ENCODE measurements around the gene VTI1A.

The VTI1A gene

GRCh38 chr10:112593023-112593422, 146.0 kb downstream of the VTI1A start:
- Histone ChIP-seq H2AFZ (ENCODE audit: low read length) (no peak overlapping the region), H3K79me2 (ENCODE audit: insufficient read depth, low read length) (no peaks in the 10 kb centered on the region), H3K4me1 (ENCODE audit: insufficient read depth, low read length, poor library complexity, severe bottlenecking) (no peaks in the 10 kb centered on the region), H3K9ac (ENCODE audit: low read depth, low read length, poor library complexity, severe bottlenecking) (no peak overlapping the region), H3F3A (ENCODE audit: low read depth) (no peaks in the 10 kb centered on the region), H3K9me2 (replicated peaks; ENCODE audit: low read depth, low read length) (no peaks in the 10 kb centered on the region), H3K27me3 (ENCODE audit: insufficient read depth, low read length, poor library complexity, severe bottlenecking) (no peaks in the 10 kb centered on the region), H4K20me1 (ENCODE audit: insufficient read depth, low read length, poor library complexity, severe bottlenecking) (no peaks in the 10 kb centered on the region), H3K36me3 (ENCODE audit: insufficient read depth, low read length) (no peaks in the 10 kb centered on the region; the same call in 1 of the 2 replicates), H3K9me3 (ENCODE audit: insufficient read depth, low read depth, low read length) (no peaks in the 10 kb centered on the region; the same call in 1 of the 2 replicates), H3K4me2 (ENCODE audit: low read depth, low read length, poor library complexity, severe bottlenecking) (no peak overlapping the region), H3K4me3 (ENCODE audit: low read length, poor library complexity, severe bottlenecking) (no peak overlapping the region)
- TF ChIP-seq EZH2phosphoT487 (IDR thresholded peaks at IDR 0.05; ENCODE audit: borderline replicate concordance) = no peak
- TF ChIP-seq CTCF (conservative IDR thresholded peaks at IDR 0.05; ENCODE audit: low read length) = no peak

GRCh38 chr10:112601214-112602090, 154.4 kb downstream of the VTI1A start:
- Histone ChIP-seq H3K9me3 (ENCODE audit: insufficient read depth, low read depth, low read length) (no peaks in the 10 kb centered on the region; the same call in 1 of the 2 replicates), H3F3A (ENCODE audit: low read depth) (no peaks in the 10 kb centered on the region), H3K36me3 (ENCODE audit: insufficient read depth, low read length) (no peaks in the 10 kb centered on the region), H3K4me1 (ENCODE audit: insufficient read depth, low read length, poor library complexity, severe bottlenecking) (peaks cover 3% of the 10 kb centered on the region), H3K4me2 (ENCODE audit: low read depth, low read length, poor library complexity, severe bottlenecking) (no peak overlapping the region), H4K20me1 (ENCODE audit: insufficient read depth, low read length, poor library complexity, severe bottlenecking) (no peaks in the 10 kb centered on the region), H2AFZ (ENCODE audit: low read length) (no peak overlapping the region), H3K27me3 (ENCODE audit: insufficient read depth, low read length, poor library complexity, severe bottlenecking) (no peaks in the 10 kb centered on the region), H3K79me2 (ENCODE audit: insufficient read depth, low read length) (no peaks in the 10 kb centered on the region), H3K9ac (ENCODE audit: low read depth, low read length, poor library complexity, severe bottlenecking) (no peak overlapping the region), H3K4me3 (ENCODE audit: low read length, poor library complexity, severe bottlenecking) (no peak overlapping the region), H3K9me2 (replicated peaks; ENCODE audit: low read depth, low read length) (no peaks in the 10 kb centered on the region)
- no peak for TF ChIP-seq CTCF (conservative IDR thresholded peaks at IDR 0.05; ENCODE audit: low read length)
- no peak for TF ChIP-seq EZH2phosphoT487 (IDR thresholded peaks at IDR 0.05; ENCODE audit: borderline replicate concordance)

- Histone ChIP-seq H3K4me3 (ENCODE audit: low read length, poor library complexity, severe bottlenecking) (no peak overlapping the region), H4K20me1 (ENCODE audit: insufficient read depth, low read length, poor library complexity, severe bottlenecking) (no peaks in the 10 kb centered on the region), H3K9ac (ENCODE audit: low read depth, low read length, poor library complexity, severe bottlenecking) (no peak overlapping the region), H3K9me3 (ENCODE audit: insufficient read depth, low read depth, low read length) (no peaks in the 10 kb centered on the region), H3K9me2 (replicated peaks; ENCODE audit: low read depth, low read length) (no peaks in the 10 kb centered on the region), H3K27me3 (ENCODE audit: insufficient read depth, low read length, poor library complexity, severe bottlenecking) (no peaks in the 10 kb centered on the region), H2AFZ (ENCODE audit: low read length) (no peak overlapping the region), H3K79me2 (ENCODE audit: insufficient read depth, low read length) (no peaks in the 10 kb centered on the region), H3F3A (ENCODE audit: low read depth) (no peaks in the 10 kb centered on the region), H3K4me1 (ENCODE audit: insufficient read depth, low read length, poor library complexity, severe bottlenecking) (peaks cover 3% of the 10 kb centered on the region), H3K36me3 (ENCODE audit: insufficient read depth, low read length) (no peaks in the 10 kb centered on the region), H3K4me2 (ENCODE audit: low read depth, low read length, poor library complexity, severe bottlenecking) (no peak overlapping the region)
- TF ChIP-seq CTCF (conservative IDR thresholded peaks at IDR 0.05; ENCODE audit: low read length) (no peak), EZH2phosphoT487 (IDR thresholded peaks at IDR 0.05; ENCODE audit: borderline replicate concordance) (no peak)
Measured at GRCh38 chr10:112603062-112603461, 156.0 kb downstream of the VTI1A start.

Data from Loucy (cell line).